SK-N-SH treated with all-trans-retinoic acid at 6 μM for 48 hours (cell line): ENCODE data around the gene STK32B.

Experiments
- ARNTL ChIP-seq: fragments of 450-650 bp; formaldehyde crosslinking; IDR thresholded peaks from 2 replicates; pipeline ENCODE4 v1.5.0; 2020; ENCODE audit warnings: low read depth, mild to moderate bottlenecking, moderate library complexity, borderline replicate concordance
- GLIS3 ChIP-seq: fragments of 250-450 bp; sonication (Bioruptor Pico); IDR thresholded peaks from 2 replicates; pipeline ENCODE4 v1.5.0; 2020; ENCODE audit warnings: mild to moderate bottlenecking, moderate library complexity
- ISL1 ChIP-seq: fragments of 250-450 bp; sonication (Bioruptor Pico); IDR thresholded peaks from 2 replicates; pipeline ENCODE4 v2.1.2; 2022; ENCODE audit warnings: mild to moderate bottlenecking, moderate library complexity
- PPARA ChIP-seq: fragments of 250-450 bp; sonication (Bioruptor Pico); IDR thresholded peaks from 2 replicates; pipeline ENCODE4 v1.5.0; 2020; ENCODE audit warnings: mild to moderate bottlenecking, borderline replicate concordance
- RARB ChIP-seq: fragments of 250-450 bp; sonication (Bioruptor Pico); IDR thresholded peaks from 2 replicates; pipeline ENCODE4 v1.8.0; 2021; ENCODE audit warnings: mild to moderate bottlenecking, moderate library complexity
- TCF4 ChIP-seq: fragments of 250-450 bp; sonication (Bioruptor Pico); IDR thresholded peaks from 2 replicates; pipeline ENCODE4 v1.8.0; 2021; ENCODE audit warnings: mild to moderate bottlenecking, moderate library complexity, borderline replicate concordance
- ZFP3 ChIP-seq: fragments of 250-450 bp; sonication (Bioruptor Pico); IDR thresholded peaks from 2 replicates; pipeline ENCODE4 v1.5.0; 2020; ENCODE audit warnings: mild to moderate bottlenecking, moderate library complexity
- ZFP30 ChIP-seq: fragments of 450-650 bp; formaldehyde crosslinking; IDR thresholded peaks from 2 replicates; pipeline ENCODE4 v1.5.0; 2022; ENCODE audit warnings: mild to moderate bottlenecking, moderate library complexity
- TF ChIP-seq, protein P1 (sequence below): fragments of 250-450 bp; sonication (Bioruptor Pico); IDR thresholded peaks from 2 replicates; pipeline ENCODE4 v1.8.0; 2020; ENCODE audit warnings: mild to moderate bottlenecking, moderate library complexity, borderline replicate concordance

- TF ChIP-seq GLIS3: no peak
- no peak for TF ChIP-seq ZFP30 (CRISPR knock-in tag)
- TF ChIP-seq PPARA (CRISPR knock-in tag): no peak
- no peak for TF ChIP-seq ISL1 (CRISPR knock-in tag)
- TF ChIP-seq, protein P1, sequence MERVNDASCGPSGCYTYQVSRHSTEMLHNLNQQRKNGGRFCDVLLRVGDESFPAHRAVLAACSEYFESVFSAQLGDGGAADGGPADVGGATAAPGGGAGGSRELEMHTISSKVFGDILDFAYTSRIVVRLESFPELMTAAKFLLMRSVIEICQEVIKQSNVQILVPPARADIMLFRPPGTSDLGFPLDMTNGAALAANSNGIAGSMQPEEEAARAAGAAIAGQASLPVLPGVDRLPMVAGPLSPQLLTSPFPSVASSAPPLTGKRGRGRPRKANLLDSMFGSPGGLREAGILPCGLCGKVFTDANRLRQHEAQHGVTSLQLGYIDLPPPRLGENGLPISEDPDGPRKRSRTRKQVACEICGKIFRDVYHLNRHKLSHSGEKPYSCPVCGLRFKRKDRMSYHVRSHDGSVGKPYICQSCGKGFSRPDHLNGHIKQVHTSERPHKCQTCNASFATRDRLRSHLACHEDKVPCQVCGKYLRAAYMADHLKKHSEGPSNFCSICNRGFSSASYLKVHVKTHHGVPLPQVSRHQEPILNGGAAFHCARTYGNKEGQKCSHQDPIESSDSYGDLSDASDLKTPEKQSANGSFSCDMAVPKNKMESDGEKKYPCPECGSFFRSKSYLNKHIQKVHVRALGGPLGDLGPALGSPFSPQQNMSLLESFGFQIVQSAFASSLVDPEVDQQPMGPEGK (CRISPR knock-in tag): no peak
- TF ChIP-seq ZFP3: no peak
- TF ChIP-seq TCF4 (CRISPR knock-in tag): no peak
- no peak for TF ChIP-seq RARB
- no peak for TF ChIP-seq ARNTL (CRISPR knock-in tag)
These were observed 1.6 kb downstream of the STK32B start for GRCh38 chr4:5052726-5053425.
